Fibroblast of mammary gland (primary cell): ENCODE results near the gene IGLL5.
A peak's percentile ranks its signal among the peaks of the same experiment; 100 is the strongest.

Source experiments
- DNase-seq: peaks from one replicate; pipeline ENCODE4 v3.0.0-alpha.2; 2010; ENCODE audit warnings: low read depth
- H3K4me3 ChIP-seq: 2 replicates; pipeline ENCODE4 v1.5.1; 2011; ENCODE audit warnings: low read depth, mild to moderate bottlenecking, low read length, moderate library complexity; ENCODE audit not compliant: control insufficient read depth
- CTCF ChIP-seq: conservative IDR thresholded peaks from 2 replicates; pipeline ENCODE4 v1.5.1; 2011; ENCODE audit warnings: low read depth, low read length, inconsistent platforms; ENCODE audit not compliant: control insufficient read depth, insufficient read depth

IGLL5 gene

GRCh38 chr22:22871536-22872278 lies 15.9 kb upstream of the IGLL5 start:
- H3K4me3 ChIP-seq = no peak overlapping the region
- no peak for TF ChIP-seq CTCF
- no peak for DNase-seq

- DNase-seq = no peak
- H3K4me3 ChIP-seq = no peak overlapping the region
- no peak for TF ChIP-seq CTCF
Measured at GRCh38 chr22:22872722-22873708, 14.6 kb upstream of the IGLL5 start.

GRCh38 chr22:22877523-22878210 lies 9.9 kb upstream of the IGLL5 start:
- TF ChIP-seq CTCF = peak; percentile 77
- DNase-seq = peak; percentile 63
- no peak overlapping the region for H3K4me3 ChIP-seq

- TF ChIP-seq CTCF = no peak
- no peak overlapping the region for H3K4me3 ChIP-seq
- no peak for DNase-seq
Measured at GRCh38 chr22:22878211-22878570, 9.4 kb upstream of the IGLL5 start.

- no peak for DNase-seq
- TF ChIP-seq CTCF = no peak
- H3K4me3 ChIP-seq = no peak overlapping the region
Measured at GRCh38 chr22:22878801-22879674, 8.6 kb upstream of the IGLL5 start.
